H9 (cell line): Measurements from ENCODE around the gene SH2D3C. TPM values are rescaled to one million over a fixed set of nuclear protein-coding genes. Genes with fewer than 3 reads are reported as not detected.

Experiments
- DNase-seq: peaks from one replicate; pipeline ENCODE4 v3.0.0-alpha.2; 2017
- H2AFZ ChIP-seq: one replicate; pipeline ENCODE4 v1.6.1; 2013; ENCODE audit warnings: mild to moderate bottlenecking, low read length, control low read depth, moderate library complexity
- H2AK5ac ChIP-seq: 2 replicates; pipeline ENCODE4 v1.6.1; 2013; ENCODE audit warnings: low read length, control low read depth, mixed read lengths; ENCODE audit not compliant: insufficient read length
- H2BK120ac ChIP-seq: one replicate; pipeline ENCODE4 v1.6.1; 2013; ENCODE audit warnings: low read depth, mild to moderate bottlenecking, low read length, control low read depth, inconsistent platforms; ENCODE audit not compliant: poor library complexity, severe bottlenecking
- H2BK12ac ChIP-seq: 2 replicates; pipeline ENCODE4 v1.6.1; 2013; ENCODE audit warnings: low read length, control low read depth, mixed read lengths, low read depth; ENCODE audit not compliant: insufficient read length
- H2BK15ac ChIP-seq: 2 replicates; pipeline ENCODE4 v1.6.1; 2013; ENCODE audit warnings: low read depth, low read length, control low read depth
- H2BK20ac ChIP-seq: one replicate; pipeline ENCODE4 v1.6.1; 2013; ENCODE audit warnings: low read depth, mild to moderate bottlenecking, low read length, control low read depth, inconsistent platforms; ENCODE audit not compliant: poor library complexity, severe bottlenecking
- H2BK5ac ChIP-seq: 2 replicates; pipeline ENCODE4 v1.6.1; 2013; ENCODE audit warnings: low read length, control low read depth, mixed read lengths; ENCODE audit not compliant: insufficient read length
- H3K14ac ChIP-seq: 2 replicates; pipeline ENCODE4 v1.6.1; 2013; ENCODE audit warnings: low read length, control low read depth; ENCODE audit not compliant: insufficient read depth
- H3K18ac ChIP-seq: 2 replicates; pipeline ENCODE4 v1.6.1; 2013; ENCODE audit warnings: low read depth, mild to moderate bottlenecking, mixed read lengths, low read length, control low read depth; ENCODE audit not compliant: insufficient read length
- H3K23ac ChIP-seq: 2 replicates; pipeline ENCODE4 v1.6.1; 2013; ENCODE audit warnings: low read length, control low read depth, mixed read lengths, low read depth; ENCODE audit not compliant: insufficient read length
- H3K23me2 ChIP-seq: 2 replicates; pipeline ENCODE4 v1.6.1; 2013; ENCODE audit warnings: low read depth, mild to moderate bottlenecking, mixed read lengths, low read length, control low read depth; ENCODE audit not compliant: insufficient read length, poor library complexity, severe bottlenecking
- H3K27ac ChIP-seq: 2 replicates; pipeline ENCODE4 v1.5.1; 2013; ENCODE audit warnings: low read length, control low read depth, mixed read lengths, low read depth; ENCODE audit not compliant: insufficient read length
- H3K27me3 ChIP-seq: 2 replicates; pipeline ENCODE4 v1.6.1; 2013; ENCODE audit warnings: low read length, control low read depth, inconsistent platforms; ENCODE audit not compliant: insufficient read depth
- H3K4ac ChIP-seq: 2 replicates; pipeline ENCODE4 v1.6.1; 2013; ENCODE audit warnings: low read depth, mild to moderate bottlenecking, control low read depth, inconsistent platforms, low read length, moderate library complexity
- H3K4me1 ChIP-seq: 2 replicates; pipeline ENCODE4 v1.6.1; 2013; ENCODE audit warnings: low read length, control low read depth, inconsistent platforms; ENCODE audit not compliant: insufficient read depth
- H3K4me2 ChIP-seq: 2 replicates; pipeline ENCODE4 v1.6.1; 2013; ENCODE audit warnings: low read length, control low read depth, mixed read lengths; ENCODE audit not compliant: insufficient read length, insufficient read depth
- H3K56ac ChIP-seq: 2 replicates; pipeline ENCODE4 v1.6.1; 2013; ENCODE audit warnings: low read depth, mild to moderate bottlenecking, mixed read lengths, low read length, control low read depth; ENCODE audit not compliant: insufficient read length
- H3K79me1 ChIP-seq: 2 replicates; pipeline ENCODE4 v1.6.1; 2013; ENCODE audit warnings: low read depth, mild to moderate bottlenecking, moderate library complexity, low read length, control low read depth, inconsistent platforms; ENCODE audit not compliant: insufficient read depth, poor library complexity, severe bottlenecking
- H3K79me2 ChIP-seq: 2 replicates; pipeline ENCODE4 v1.6.1; 2013; ENCODE audit warnings: low read length, control low read depth, inconsistent platforms; ENCODE audit not compliant: insufficient read depth
- H3K9ac ChIP-seq: 2 replicates; pipeline ENCODE4 v1.6.1; 2013; ENCODE audit warnings: low read length, control low read depth, mixed read lengths; ENCODE audit not compliant: insufficient read length; ENCODE audit errors: extremely low read depth
- H3K9me3 ChIP-seq: one replicate; pipeline ENCODE4 v1.6.1; 2013; ENCODE audit warnings: low read depth, low read length, inconsistent platforms; ENCODE audit not compliant: control insufficient read depth
- H3T11ph ChIP-seq: one replicate; pipeline ENCODE4 v1.6.1; 2013; ENCODE audit warnings: mild to moderate bottlenecking, low read length, control low read depth, inconsistent platforms
- H4K20me1 ChIP-seq: one replicate; pipeline ENCODE4 v1.6.1; 2013; ENCODE audit not compliant: control insufficient read depth, insufficient read length, insufficient read depth
- H4K5ac ChIP-seq: 2 replicates; pipeline ENCODE4 v1.6.1; 2013; ENCODE audit warnings: low read depth, mild to moderate bottlenecking, mixed read lengths, low read length, control low read depth; ENCODE audit not compliant: insufficient read length
- H4K8ac ChIP-seq: replicated peaks from 2 replicates; pipeline ENCODE4 v1.6.1; 2013; ENCODE audit warnings: low read length, control low read depth, mixed read lengths, low read depth; ENCODE audit not compliant: insufficient read length
- H4K91ac ChIP-seq: 2 replicates; pipeline ENCODE4 v1.6.1; 2013; ENCODE audit warnings: low read depth, mild to moderate bottlenecking, moderate library complexity, mixed read lengths, low read length, control low read depth; ENCODE audit not compliant: insufficient read length
- H3K27ac Mint-ChIP-seq, 3 experiments: 2 replicates in 2 of 3; 3 replicates in 1 of 3; pipeline ENCODE4 v1.8.0; 2020 to 2021; ENCODE audit warnings: mixed read lengths in 3 of 3, mild to moderate bottlenecking in 1 of 3, moderate library complexity in 1 of 3
- H3K27me3 Mint-ChIP-seq: 2 replicates; pipeline ENCODE4 v1.8.0; 2021; ENCODE audit warnings: low read depth, mild to moderate bottlenecking, moderate library complexity, mixed read lengths
- H3K36me3 Mint-ChIP-seq, 3 experiments: 2 replicates in 2 of 3; 3 replicates in 1 of 3; pipeline ENCODE4 v1.8.0; 2020 to 2021; ENCODE audit warnings: low read depth in 3 of 3, mixed read lengths in 3 of 3; ENCODE audit not compliant: insufficient read depth in 1 of 3
- H3K4me1 Mint-ChIP-seq, 2 experiments: 2 replicates each; pipeline ENCODE4 v1.8.0; 2020; ENCODE audit warnings: mixed read lengths in 2 of 2
- H3K4me3 Mint-ChIP-seq, 2 experiments: 2 replicates in 1 of 2; 3 replicates in 1 of 2; pipeline ENCODE4 v1.8.0; 2020 to 2021; ENCODE audit warnings: mild to moderate bottlenecking in 2 of 2, mixed read lengths in 2 of 2, moderate library complexity in 1 of 2
- H3K9me3 Mint-ChIP-seq, 2 experiments: 2 replicates in 1 of 2; 3 replicates in 1 of 2; pipeline ENCODE4 v1.8.0; 2020; ENCODE audit warnings: mild to moderate bottlenecking in 2 of 2, mixed read lengths in 2 of 2, moderate library complexity in 1 of 2
- WGBS: extraction: QIAGEN DNeasy Blood & Tissue Kit; methylation state at CpG from one replicate; pipeline ENCODE4 v1.1.7; 2013; ENCODE audit warnings: missing lambda C conversion rate, low lambda C conversion rate, mixed read lengths; ENCODE audit not compliant: insufficient read length; ENCODE audit errors: extremely low coverage; 5-methylcytosine and 5-hydroxymethylcytosine counted together
- total RNA-seq: library from RNA; stranded (reverse); gene quantifications from 2 replicates; pipeline ENCODE4 v1.2.1, GENCODE V29; 2021
- TF ChIP-seq, protein P1 (sequence below): fragments of 200-600 bp; sonication (generic); conservative IDR thresholded peaks from 3 replicates; pipeline ENCODE4 v1.8.0; 2021; ENCODE audit warnings: antibody characterized with exemption, mild to moderate bottlenecking

Gene SH2D3C
- total RNA-seq, 1 experiment from 2014 or later, result 1.7 TPM

DNA sequence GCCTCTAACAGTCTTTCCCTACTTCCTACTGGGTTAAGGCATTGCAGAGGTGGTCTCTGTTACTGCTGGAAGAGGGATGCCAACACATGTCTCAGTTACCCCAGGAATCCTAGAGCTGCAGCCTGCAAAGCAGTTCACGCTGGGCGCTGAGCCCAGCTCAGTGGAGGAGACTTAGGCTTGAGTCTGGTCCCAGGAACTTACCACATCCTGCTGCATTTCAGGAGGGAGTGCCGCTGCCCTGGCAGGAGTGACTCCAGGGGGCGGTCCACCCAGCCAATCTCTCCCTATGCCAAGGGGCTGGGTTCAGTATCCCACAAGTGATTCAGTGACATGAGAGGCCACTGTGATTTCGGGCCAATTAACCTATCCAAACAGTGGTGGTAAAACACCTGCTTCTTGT lies 55.0 kb downstream of the SH2D3C start:
- DNase-seq, result no peak
- Histone ChIP-seq H3K4me1 (no peaks in the 10 kb centered on the region; the same call in 1 of the 2 replicates), H3K56ac (no peak overlapping the region), H2BK5ac (no peak overlapping the region), H3K23me2 (no peaks in the 10 kb centered on the region), H2BK120ac (no peak overlapping the region), H3K9me3 (no peaks in the 10 kb centered on the region), H3K4me2 (no peak overlapping the region), H3K9ac (no peak overlapping the region), H3K14ac (no peak overlapping the region), H4K8ac (no peak overlapping the region), H2BK20ac (no peak overlapping the region), H3K27me3 (no peaks in the 10 kb centered on the region), H3K27ac (no peak overlapping the region), H4K91ac (no peak overlapping the region), H4K20me1 (no peaks in the 10 kb centered on the region), H2BK15ac (no peak overlapping the region), H4K5ac (no peak overlapping the region), H2AK5ac (no peak overlapping the region), H3K79me2 (no peaks in the 10 kb centered on the region), H3K79me1 (no peaks in the 10 kb centered on the region), H3T11ph (no peak overlapping the region), H2AFZ (no peak overlapping the region), H3K18ac (no peak overlapping the region), H2BK12ac (no peak overlapping the region), H3K4ac (no peak overlapping the region), H3K23ac (no peak overlapping the region)
- Mint-ChIP-seq H3K4me3 (no peak overlapping the region), H3K27ac (no peak overlapping the region), H3K4me1 (peaks cover 0 to 12% of the 10 kb centered on the region in 2 experiments; a peak in 3 of 4 replicates), H3K27me3 (no peaks in the 10 kb centered on the region), H3K9me3 (no peaks in the 10 kb centered on the region; a peak in 1 of 5 replicates), H3K36me3 (no peaks in the 10 kb centered on the region)
- WGBS, result no CpG with 5 or more reads among the region's 5 CpGs
- TF ChIP-seq, protein P1, sequence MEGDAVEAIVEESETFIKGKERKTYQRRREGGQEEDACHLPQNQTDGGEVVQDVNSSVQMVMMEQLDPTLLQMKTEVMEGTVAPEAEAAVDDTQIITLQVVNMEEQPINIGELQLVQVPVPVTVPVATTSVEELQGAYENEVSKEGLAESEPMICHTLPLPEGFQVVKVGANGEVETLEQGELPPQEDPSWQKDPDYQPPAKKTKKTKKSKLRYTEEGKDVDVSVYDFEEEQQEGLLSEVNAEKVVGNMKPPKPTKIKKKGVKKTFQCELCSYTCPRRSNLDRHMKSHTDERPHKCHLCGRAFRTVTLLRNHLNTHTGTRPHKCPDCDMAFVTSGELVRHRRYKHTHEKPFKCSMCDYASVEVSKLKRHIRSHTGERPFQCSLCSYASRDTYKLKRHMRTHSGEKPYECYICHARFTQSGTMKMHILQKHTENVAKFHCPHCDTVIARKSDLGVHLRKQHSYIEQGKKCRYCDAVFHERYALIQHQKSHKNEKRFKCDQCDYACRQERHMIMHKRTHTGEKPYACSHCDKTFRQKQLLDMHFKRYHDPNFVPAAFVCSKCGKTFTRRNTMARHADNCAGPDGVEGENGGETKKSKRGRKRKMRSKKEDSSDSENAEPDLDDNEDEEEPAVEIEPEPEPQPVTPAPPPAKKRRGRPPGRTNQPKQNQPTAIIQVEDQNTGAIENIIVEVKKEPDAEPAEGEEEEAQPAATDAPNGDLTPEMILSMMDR, result no peak
